Liver (tissue), 9 donors: Measurements from ENCODE around the gene TTC23. TPM values are rescaled to one million over a fixed set of nuclear protein-coding genes. Genes with fewer than 3 reads are reported as not detected.

Experiments used
- DNase-seq: peaks from one replicate; pipeline ENCODE4 v3.0.0-alpha.2; 2017; ENCODE audit warnings: low spot score
- H3K27ac ChIP-seq, 2 donors: one replicate each; pipeline ENCODE4 v1.7.0; 2013; ENCODE audit warnings: inconsistent platforms in 2 of 2, low read length in 2 of 2, control low read depth in 1 of 2, low read depth in 1 of 2, mild to moderate bottlenecking in 1 of 2
- H3K27me3 ChIP-seq, 4 donors: one replicate each; pipeline versions ENCODE4 v1.6.1 to v1.7.0; 2013; ENCODE audit warnings: low read length in 3 of 4, inconsistent platforms in 1 of 4, mild to moderate bottlenecking in 1 of 4, moderate library complexity in 1 of 4; ENCODE audit not compliant: control insufficient read depth in 4 of 4, insufficient read depth in 4 of 4
- H3K36me3 ChIP-seq, 4 donors: one replicate each; pipeline versions ENCODE4 v1.6.1 to v1.7.0; 2013; ENCODE audit warnings: low read length in 3 of 4, mild to moderate bottlenecking in 3 of 4, low read depth in 1 of 4, moderate library complexity in 1 of 4; ENCODE audit not compliant: control insufficient read depth in 4 of 4, insufficient read depth in 3 of 4
- H3K4me1 ChIP-seq, 4 donors: one replicate each; pipeline versions ENCODE4 v1.6.1 to v1.7.0; 2013; ENCODE audit warnings: low read length in 3 of 4, mild to moderate bottlenecking in 3 of 4, moderate library complexity in 1 of 4; ENCODE audit not compliant: control insufficient read depth in 4 of 4, insufficient read depth in 4 of 4
- H3K4me3 ChIP-seq, 3 donors: one replicate each; pipeline versions ENCODE4 v1.6.1 to v1.7.0; 2013; ENCODE audit warnings: low read length in 3 of 3, control low read depth in 1 of 3, low read depth in 1 of 3, mild to moderate bottlenecking in 1 of 3
- H3K9ac ChIP-seq, 2 donors: one replicate each; pipeline ENCODE4 v1.7.0; 2013; ENCODE audit warnings: low read length in 2 of 2, mild to moderate bottlenecking in 2 of 2, moderate library complexity in 2 of 2, control low read depth in 1 of 2, low read depth in 1 of 2
- H3K9me3 ChIP-seq, 4 donors: one replicate each; pipeline versions ENCODE4 v1.6.1 to v1.7.0; 2013; ENCODE audit warnings: low read length in 3 of 4; ENCODE audit not compliant: control insufficient read depth in 4 of 4
- HNF4A ChIP-seq, 2 donors: conservative IDR thresholded peaks; 2 replicates each; pipeline ENCODE4 v1.6.1; 2016; ENCODE audit warnings: antibody characterized with exemption in 2 of 2, mild to moderate bottlenecking in 2 of 2
- HNF4G ChIP-seq: IDR thresholded peaks from 2 replicates; pipeline ENCODE4 v1.6.1; 2016; ENCODE audit warnings: antibody characterized with exemption
- JUND ChIP-seq, 2 donors: IDR thresholded peaks; 2 replicates each; pipeline ENCODE4 v1.6.1; 2016; ENCODE audit warnings: antibody characterized with exemption in 2 of 2
- NR2F2 ChIP-seq: IDR thresholded peaks from 2 replicates; pipeline ENCODE4 v1.6.1; 2016; ENCODE audit warnings: antibody characterized with exemption
- TAF1 ChIP-seq: conservative IDR thresholded peaks from 2 replicates; pipeline ENCODE4 v1.6.1; 2016; ENCODE audit warnings: antibody characterized with exemption, mild to moderate bottlenecking
- WGBS: extraction: QIAGEN DNeasy Blood & Tissue Kit; methylation state at CpG from one replicate; pipeline ENCODE4 v1.1.7; 2013; 5-methylcytosine and 5-hydroxymethylcytosine counted together
- polyA plus RNA-seq, 2 donors: library from polyadenylated mRNA; stranded (reverse) in 1 of 2; unstranded in 1 of 2; fragments of 200-250 nt in 1 of 2; fragments of >200 nt in 1 of 2; fragmentation: Nextera tagmentation in 1 of 2; extraction: Ambion mirVana in 1 of 2; gene quantifications; one replicate each; pipeline versions ENCODE4 v1.2.1 to v1.2.3, GENCODE V29; 2013 to 2015
- total RNA-seq, 2 donors: library from RNA; depleted of rRNA; stranded (reverse); fragments of >200 nt; gene quantifications; one replicate each; pipeline ENCODE4 v1.2.3, GENCODE V29; 2014
- TF ChIP-seq, protein P1 (sequence below): IDR thresholded peaks from 2 replicates; pipeline ENCODE4 v1.6.1; 2016; ENCODE audit warnings: antibody characterized with exemption
- TF ChIP-seq, protein P2 (sequence below): IDR thresholded peaks from 2 replicates; pipeline ENCODE4 v1.6.1; 2016; ENCODE audit warnings: antibody characterized with exemption
- TF ChIP-seq, protein P3 (sequence below): fragments of 150-350 bp; IDR thresholded peaks from 2 replicates; pipeline ENCODE4 v1.5.1; 2017; ENCODE audit warnings: improper control_type of control experiment, low read depth, low read length; ENCODE audit not compliant: missing input control
- donor health status: healthy.
- donor health status: healthy.
- donor health status: healthy.
- donor health status: healthy.
- donor health status: healthy.

TTC23 gene
- total and polyA plus RNA-seq, 4 donors, result 3.7 to 12.3 (median 7.2) TPM

DNA sequence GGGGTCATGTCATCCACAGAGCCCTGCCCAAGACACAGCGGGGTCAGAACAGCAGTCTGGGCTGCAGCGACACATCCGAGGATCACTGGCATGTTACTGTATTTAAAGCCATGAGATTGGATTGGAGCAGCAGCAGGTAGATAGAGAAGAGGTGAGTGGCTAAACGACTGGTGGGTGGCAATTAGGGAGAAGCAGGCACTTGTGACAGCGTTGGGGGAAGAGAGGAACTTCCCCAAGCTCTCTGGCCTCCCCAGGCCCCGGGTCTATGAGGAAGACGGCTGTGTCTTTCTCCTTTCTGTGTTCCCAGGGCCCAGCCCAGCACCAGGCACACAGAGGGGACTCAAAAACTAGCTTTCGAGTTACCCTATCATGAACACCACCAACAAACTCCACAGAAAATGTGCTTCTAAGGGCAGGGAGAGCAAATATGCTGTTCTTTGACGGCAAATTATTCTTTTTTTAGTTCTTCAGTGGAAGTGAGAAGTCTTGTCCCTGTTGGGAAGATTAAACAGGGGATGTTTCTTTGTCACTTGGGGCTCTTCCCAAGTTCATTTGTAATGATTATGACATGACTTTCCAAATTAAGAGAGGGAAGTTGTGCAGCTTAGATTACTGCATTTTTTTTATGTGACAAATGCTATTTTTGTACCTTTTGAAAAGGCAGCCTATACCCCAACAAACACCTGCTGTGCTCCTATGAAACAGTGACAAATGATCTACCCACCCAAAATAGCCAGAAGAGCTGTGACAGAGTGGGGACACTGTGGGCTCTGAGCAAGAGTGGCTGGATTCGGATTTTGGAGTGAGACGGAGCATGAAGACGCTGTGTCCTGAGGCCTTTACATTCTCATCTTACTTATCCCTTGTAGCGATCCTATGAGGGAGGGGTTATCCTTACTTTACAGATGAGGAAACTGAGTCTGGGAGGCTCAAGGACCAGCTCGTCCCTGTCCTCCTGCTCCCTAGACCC is 151.7 kb downstream of the TTC23 start:
- TF ChIP-seq JUND (IDR thresholded peaks at IDR 0.05), result no peak
- TF ChIP-seq HNF4A (conservative IDR thresholded peaks at IDR 0.05), result no peak
- no peaks in the 10 kb centered on the region for H3K9me3 ChIP-seq
- no peak for DNase-seq
- H3K36me3 ChIP-seq, result no peaks in the 10 kb centered on the region
- no peak overlapping the region for H3K4me3 ChIP-seq
- 86% methylated on average over 14 of the region's 14 CpGs for WGBS
- H3K27ac ChIP-seq, result no peak overlapping the region
- peaks cover 2 to 6% (median 5%) of the 10 kb centered on the region in 4 donors for H3K4me1 ChIP-seq
- no peaks in the 10 kb centered on the region for H3K27me3 ChIP-seq
- H3K9ac ChIP-seq, result no peak overlapping the region

DNA sequence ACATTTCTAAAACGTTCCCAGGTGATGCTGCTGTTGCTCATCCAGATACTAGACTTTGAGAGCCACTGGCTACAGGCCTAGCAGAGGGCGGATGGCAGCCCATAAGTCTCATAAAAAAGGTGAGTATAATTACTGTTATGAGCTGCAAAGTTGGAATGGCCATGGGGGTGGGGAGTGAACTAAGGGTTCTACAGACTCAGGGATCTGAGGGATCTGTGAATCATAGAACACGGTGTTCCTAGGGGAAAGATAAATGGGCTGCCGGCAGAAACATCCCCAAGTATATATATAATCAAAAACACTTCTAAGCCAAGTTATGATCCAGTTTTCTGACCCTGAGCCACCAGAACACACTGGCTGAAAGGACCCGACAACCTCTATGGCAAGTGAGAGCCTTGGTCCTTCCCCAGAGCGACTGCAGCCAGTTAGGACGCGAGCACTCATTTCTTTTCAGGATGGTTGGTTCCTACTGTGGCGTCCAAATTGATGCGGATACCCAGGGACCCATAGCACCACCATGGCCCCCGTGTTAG is 152.4 kb downstream of the TTC23 start:
- no peak overlapping the region for H3K9ac ChIP-seq
- WGBS, result 92% methylated on average over 11 of the region's 11 CpGs
- no peak for DNase-seq
- TF ChIP-seq, protein P1, sequence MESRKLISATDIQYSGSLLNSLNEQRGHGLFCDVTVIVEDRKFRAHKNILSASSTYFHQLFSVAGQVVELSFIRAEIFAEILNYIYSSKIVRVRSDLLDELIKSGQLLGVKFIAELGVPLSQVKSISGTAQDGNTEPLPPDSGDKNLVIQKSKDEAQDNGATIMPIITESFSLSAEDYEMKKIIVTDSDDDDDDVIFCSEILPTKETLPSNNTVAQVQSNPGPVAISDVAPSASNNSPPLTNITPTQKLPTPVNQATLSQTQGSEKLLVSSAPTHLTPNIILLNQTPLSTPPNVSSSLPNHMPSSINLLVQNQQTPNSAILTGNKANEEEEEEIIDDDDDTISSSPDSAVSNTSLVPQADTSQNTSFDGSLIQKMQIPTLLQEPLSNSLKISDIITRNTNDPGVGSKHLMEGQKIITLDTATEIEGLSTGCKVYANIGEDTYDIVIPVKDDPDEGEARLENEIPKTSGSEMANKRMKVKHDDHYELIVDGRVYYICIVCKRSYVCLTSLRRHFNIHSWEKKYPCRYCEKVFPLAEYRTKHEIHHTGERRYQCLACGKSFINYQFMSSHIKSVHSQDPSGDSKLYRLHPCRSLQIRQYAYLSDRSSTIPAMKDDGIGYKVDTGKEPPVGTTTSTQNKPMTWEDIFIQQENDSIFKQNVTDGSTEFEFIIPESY, result no peak
- no peak overlapping the region for H3K27ac ChIP-seq
- H3K9me3 ChIP-seq, result no peaks in the 10 kb centered on the region
- H3K36me3 ChIP-seq, result no peaks in the 10 kb centered on the region
- peaks cover 2 to 6% (median 5%) of the 10 kb centered on the region in 4 donors for H3K4me1 ChIP-seq
- H3K4me3 ChIP-seq, result no peak overlapping the region
- no peaks in the 10 kb centered on the region for H3K27me3 ChIP-seq

DNA sequence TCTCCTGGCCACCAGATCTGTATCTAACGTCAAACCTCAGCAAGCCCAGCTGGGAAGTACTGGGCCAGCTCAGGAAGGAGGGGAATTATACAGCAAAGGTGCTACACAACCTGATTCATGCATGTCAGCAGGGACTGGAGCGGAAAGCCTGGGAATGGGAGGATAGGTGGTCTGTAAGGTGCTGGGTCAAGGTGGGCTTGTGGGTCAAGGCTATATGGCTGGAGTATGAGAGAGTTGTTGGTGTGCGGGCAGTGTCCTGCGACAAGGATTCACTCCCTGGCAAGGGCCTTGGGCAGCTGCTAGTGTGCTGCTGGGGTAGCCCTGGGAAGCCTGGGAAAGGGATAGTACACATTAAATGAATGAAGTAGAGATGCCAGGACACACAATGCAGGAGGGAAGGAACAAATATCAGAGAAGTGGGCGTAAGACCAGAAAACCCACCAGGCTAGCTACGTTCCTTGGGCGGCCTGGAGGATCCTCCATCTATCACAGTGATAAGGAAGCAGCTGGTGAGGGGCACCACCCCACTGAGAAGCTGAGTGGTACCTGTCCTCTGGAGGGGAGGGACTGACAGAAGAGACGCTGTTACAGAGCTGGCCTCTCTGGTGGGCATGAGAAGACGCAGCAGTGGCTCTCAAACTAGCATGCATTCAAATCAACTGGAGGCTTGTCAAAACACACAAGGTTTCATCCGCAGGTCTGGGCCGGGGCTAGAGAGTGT is 153.0 kb downstream of the TTC23 start:
- no peaks in the 10 kb centered on the region for H3K36me3 ChIP-seq
- no peak for DNase-seq
- TF ChIP-seq TAF1, result no peak
- TF ChIP-seq HNF4G, result no peak
- no peak for TF ChIP-seq JUND (IDR thresholded peaks at IDR 0.05)
- TF ChIP-seq, protein P2, sequence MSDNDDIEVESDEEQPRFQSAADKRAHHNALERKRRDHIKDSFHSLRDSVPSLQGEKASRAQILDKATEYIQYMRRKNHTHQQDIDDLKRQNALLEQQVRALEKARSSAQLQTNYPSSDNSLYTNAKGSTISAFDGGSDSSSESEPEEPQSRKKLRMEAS, result no peak
- H3K9ac ChIP-seq, result no peak overlapping the region
- no peaks in the 10 kb centered on the region for H3K9me3 ChIP-seq
- no peak overlapping the region for H3K4me3 ChIP-seq
- 94% methylated on average over 11 of the region's 11 CpGs for WGBS
- peaks cover 2 to 6% (median 5%) of the 10 kb centered on the region in 4 donors for H3K4me1 ChIP-seq
- H3K27ac ChIP-seq, result no peak overlapping the region
- no peaks in the 10 kb centered on the region for H3K27me3 ChIP-seq

DNA sequence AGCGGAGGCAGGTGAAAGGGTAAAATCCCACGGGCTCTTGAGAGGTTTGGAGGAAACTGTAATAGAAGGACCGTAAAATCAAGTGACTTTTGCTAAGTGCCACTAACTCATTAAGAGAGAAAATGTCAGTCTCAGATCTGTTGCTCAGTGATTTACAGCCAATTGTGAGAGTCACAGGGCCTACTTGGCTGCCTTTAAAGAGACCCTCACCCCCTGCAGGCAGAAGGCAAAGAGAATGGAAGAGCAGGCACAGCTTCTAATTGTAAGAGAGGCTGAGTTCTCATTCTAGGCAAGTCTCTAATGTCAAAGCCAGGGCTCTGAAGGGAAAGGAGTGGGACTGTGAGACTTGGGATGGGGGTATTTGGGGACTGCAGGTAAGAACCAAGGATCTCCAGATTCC is 153.8 kb downstream of the TTC23 start:
- Histone ChIP-seq H3K36me3 (no peaks in the 10 kb centered on the region), H3K27ac (no peak overlapping the region), H3K4me3 (no peak overlapping the region), H3K27me3 (no peaks in the 10 kb centered on the region), H3K9ac (no peak overlapping the region), H3K9me3 (no peaks in the 10 kb centered on the region), H3K4me1 (peaks cover 2 to 5% (median 4%) of the 10 kb centered on the region in 4 donors)
- WGBS, result 70% methylated on average over 3 of the region's 3 CpGs
- TF ChIP-seq JUND (IDR thresholded peaks at IDR 0.05) (no peak), HNF4G (no peak), NR2F2 (no peak), HNF4A (conservative IDR thresholded peaks at IDR 0.05) (no peak)
- TF ChIP-seq, protein P3, sequence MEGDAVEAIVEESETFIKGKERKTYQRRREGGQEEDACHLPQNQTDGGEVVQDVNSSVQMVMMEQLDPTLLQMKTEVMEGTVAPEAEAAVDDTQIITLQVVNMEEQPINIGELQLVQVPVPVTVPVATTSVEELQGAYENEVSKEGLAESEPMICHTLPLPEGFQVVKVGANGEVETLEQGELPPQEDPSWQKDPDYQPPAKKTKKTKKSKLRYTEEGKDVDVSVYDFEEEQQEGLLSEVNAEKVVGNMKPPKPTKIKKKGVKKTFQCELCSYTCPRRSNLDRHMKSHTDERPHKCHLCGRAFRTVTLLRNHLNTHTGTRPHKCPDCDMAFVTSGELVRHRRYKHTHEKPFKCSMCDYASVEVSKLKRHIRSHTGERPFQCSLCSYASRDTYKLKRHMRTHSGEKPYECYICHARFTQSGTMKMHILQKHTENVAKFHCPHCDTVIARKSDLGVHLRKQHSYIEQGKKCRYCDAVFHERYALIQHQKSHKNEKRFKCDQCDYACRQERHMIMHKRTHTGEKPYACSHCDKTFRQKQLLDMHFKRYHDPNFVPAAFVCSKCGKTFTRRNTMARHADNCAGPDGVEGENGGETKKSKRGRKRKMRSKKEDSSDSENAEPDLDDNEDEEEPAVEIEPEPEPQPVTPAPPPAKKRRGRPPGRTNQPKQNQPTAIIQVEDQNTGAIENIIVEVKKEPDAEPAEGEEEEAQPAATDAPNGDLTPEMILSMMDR, result no peak
- TF ChIP-seq, protein P2, result no peak
- no peak for DNase-seq
